K562 (cell line): ENCODE measurements around the gene EFNA1.

ENCODE experiments used
- AFF4 ChIP-seq: sonication (generic); formaldehyde crosslinking; IDR thresholded peaks from 2 replicates; pipeline ENCODE4 v1.8.0; 2023; ENCODE audit warnings: mild to moderate bottlenecking, missing genetic modification reagents
- MEF2A ChIP-seq: IDR thresholded peaks from 2 replicates; pipeline ENCODE4 v1.6.1; 2011; ENCODE audit warnings: low read depth, mild to moderate bottlenecking, low read length, moderate library complexity; ENCODE audit not compliant: control insufficient read depth
- SMARCA4 ChIP-seq: fragments of 450-650 bp; IDR thresholded peaks from 2 replicates; pipeline ENCODE4 v1.6.1; 2016
- TF ChIP-seq, protein P1 (sequence below), 3 experiments: IDR thresholded peaks in 2 of 3; conservative IDR thresholded peaks in 1 of 3; 2 replicates each; pipeline ENCODE4 v1.5.1; 2011 to 2012; ENCODE audit warnings: low read length in 3 of 3, mild to moderate bottlenecking in 3 of 3, control low read depth in 2 of 3, improper control_type of control experiment in 1 of 3, inconsistent platforms in 1 of 3, low read depth in 1 of 3, mixed read lengths in 1 of 3, moderate library complexity in 1 of 3; ENCODE audit not compliant: insufficient read depth in 2 of 3
- TF ChIP-seq, protein P2 (sequence below): sonication (generic); formaldehyde crosslinking; IDR thresholded peaks from 2 replicates; pipeline ENCODE4 v1.8.0; 2022; ENCODE audit warnings: mild to moderate bottlenecking, missing genetic modification reagents
- TF ChIP-seq, protein P3 (sequence below): sonication (generic); formaldehyde crosslinking; IDR thresholded peaks from 2 replicates; pipeline ENCODE4 v1.8.0; 2022; ENCODE audit warnings: mild to moderate bottlenecking, low read depth, missing genetic modification reagents

DNA sequence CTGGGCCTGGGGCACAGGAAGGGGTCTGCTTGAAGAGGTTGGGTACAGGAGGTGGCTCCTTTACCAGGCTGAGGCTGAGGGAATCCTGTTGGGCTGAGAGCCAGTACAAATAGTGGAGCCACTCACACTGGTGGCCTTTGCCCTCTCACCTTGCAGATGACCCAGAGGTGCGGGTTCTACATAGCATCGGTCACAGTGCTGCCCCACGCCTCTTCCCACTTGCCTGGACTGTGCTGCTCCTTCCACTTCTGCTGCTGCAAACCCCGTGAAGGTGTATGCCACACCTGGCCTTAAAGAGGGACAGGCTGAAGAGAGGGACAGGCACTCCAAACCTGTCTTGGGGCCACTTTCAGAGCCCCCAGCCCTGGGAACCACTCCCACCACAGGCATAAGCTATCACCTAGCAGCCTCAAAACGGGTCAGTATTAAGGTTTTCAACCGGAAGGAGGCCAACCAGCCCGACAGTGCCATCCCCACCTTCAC lies 6.2 kb downstream of the EFNA1 start:
- no peak for TF ChIP-seq SMARCA4
- no peak for TF ChIP-seq AFF4 (CRISPR knock-in tag)
- TF ChIP-seq, protein P1, sequence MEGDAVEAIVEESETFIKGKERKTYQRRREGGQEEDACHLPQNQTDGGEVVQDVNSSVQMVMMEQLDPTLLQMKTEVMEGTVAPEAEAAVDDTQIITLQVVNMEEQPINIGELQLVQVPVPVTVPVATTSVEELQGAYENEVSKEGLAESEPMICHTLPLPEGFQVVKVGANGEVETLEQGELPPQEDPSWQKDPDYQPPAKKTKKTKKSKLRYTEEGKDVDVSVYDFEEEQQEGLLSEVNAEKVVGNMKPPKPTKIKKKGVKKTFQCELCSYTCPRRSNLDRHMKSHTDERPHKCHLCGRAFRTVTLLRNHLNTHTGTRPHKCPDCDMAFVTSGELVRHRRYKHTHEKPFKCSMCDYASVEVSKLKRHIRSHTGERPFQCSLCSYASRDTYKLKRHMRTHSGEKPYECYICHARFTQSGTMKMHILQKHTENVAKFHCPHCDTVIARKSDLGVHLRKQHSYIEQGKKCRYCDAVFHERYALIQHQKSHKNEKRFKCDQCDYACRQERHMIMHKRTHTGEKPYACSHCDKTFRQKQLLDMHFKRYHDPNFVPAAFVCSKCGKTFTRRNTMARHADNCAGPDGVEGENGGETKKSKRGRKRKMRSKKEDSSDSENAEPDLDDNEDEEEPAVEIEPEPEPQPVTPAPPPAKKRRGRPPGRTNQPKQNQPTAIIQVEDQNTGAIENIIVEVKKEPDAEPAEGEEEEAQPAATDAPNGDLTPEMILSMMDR (IDR thresholded peaks at IDR 0.05 in 2 of 3, conservative IDR thresholded peaks at IDR 0.05 in 1 of 3; ENCODE audit: insufficient read depth in 2 of 3, low read depth in 1 of 3, low read length in 3 of 3) = no peak
- TF ChIP-seq, protein P2, sequence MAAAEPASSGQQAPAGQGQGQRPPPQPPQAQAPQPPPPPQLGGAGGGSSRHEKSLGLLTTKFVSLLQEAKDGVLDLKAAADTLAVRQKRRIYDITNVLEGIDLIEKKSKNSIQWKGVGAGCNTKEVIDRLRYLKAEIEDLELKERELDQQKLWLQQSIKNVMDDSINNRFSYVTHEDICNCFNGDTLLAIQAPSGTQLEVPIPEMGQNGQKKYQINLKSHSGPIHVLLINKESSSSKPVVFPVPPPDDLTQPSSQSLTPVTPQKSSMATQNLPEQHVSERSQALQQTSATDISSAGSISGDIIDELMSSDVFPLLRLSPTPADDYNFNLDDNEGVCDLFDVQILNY (CRISPR knock-in tag) = no peak
- TF ChIP-seq, protein P3, sequence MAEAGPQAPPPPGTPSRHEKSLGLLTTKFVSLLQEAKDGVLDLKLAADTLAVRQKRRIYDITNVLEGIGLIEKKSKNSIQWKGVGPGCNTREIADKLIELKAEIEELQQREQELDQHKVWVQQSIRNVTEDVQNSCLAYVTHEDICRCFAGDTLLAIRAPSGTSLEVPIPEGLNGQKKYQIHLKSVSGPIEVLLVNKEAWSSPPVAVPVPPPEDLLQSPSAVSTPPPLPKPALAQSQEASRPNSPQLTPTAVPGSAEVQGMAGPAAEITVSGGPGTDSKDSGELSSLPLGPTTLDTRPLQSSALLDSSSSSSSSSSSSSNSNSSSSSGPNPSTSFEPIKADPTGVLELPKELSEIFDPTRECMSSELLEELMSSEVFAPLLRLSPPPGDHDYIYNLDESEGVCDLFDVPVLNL (CRISPR knock-in tag) = no peak
- TF ChIP-seq MEF2A = no peak
